Measurements from ENCODE around the gene KCNK18. TPM values are rescaled to one million over a fixed set of nuclear protein-coding genes. Genes with fewer than 3 reads are reported as not detected.

KCNK18 gene
- total and polyA plus RNA-seq, 2 of the 8 experiments (the other 6 are each of a cell fraction or from before 2014, with no cell fraction given), result not detected

GRCh38 chr10:117216611-117217195 is 19.4 kb downstream of the KCNK18 start (continued):
- TF ChIP-seq RBBP5 (IDR thresholded peaks at IDR 0.05; ENCODE audit: borderline replicate concordance, low read depth, low read length) (no peak), NRF1 (IDR thresholded peaks at IDR 0.05; ENCODE audit: low read depth, low read length) (no peak), CTCF (IDR thresholded peaks at IDR 0.05; ENCODE audit: control extremely low read depth in 1 of 3, insufficient read depth in 1 of 3, low read depth in 1 of 3, low read length in 3 of 3) (peak; percentile 99 to 100 (median 99)), KDM4A (IDR thresholded peaks at IDR 0.05; ENCODE audit: low read depth, low read length, severe bottlenecking) (peak; percentile 96), CBX8 (IDR thresholded peaks at IDR 0.05; ENCODE audit: borderline replicate concordance, low read depth, low read length) (no peak), SP1 (IDR thresholded peaks at IDR 0.05; ENCODE audit: low read depth, low read length) (no peak), SUZ12 (IDR thresholded peaks at IDR 0.05; ENCODE audit: low read length) (no peak), CHD1 (IDR thresholded peaks at IDR 0.05; ENCODE audit: low read depth, low read length) (no peak), POU5F1 (IDR thresholded peaks at IDR 0.05; ENCODE audit: low read depth, low read length) (no peak), SP2 (IDR thresholded peaks at IDR 0.05; ENCODE audit: low read length) (no peak), E2F6 (IDR thresholded peaks at IDR 0.05) (peak; percentile 63), JUND (IDR thresholded peaks at IDR 0.05; ENCODE audit: low read length) (no peak), GTF2F1 (IDR thresholded peaks at IDR 0.05; ENCODE audit: borderline replicate concordance, low read depth, low read length) (no peak), HDAC2 (IDR thresholded peaks at IDR 0.05; ENCODE audit: borderline replicate concordance in 1 of 2, low read depth in 2 of 2, low read length in 2 of 2) (no peak), CREB1 (IDR thresholded peaks at IDR 0.05) (0 out of 2 replicates have a peak, but pooled peaks have one; percentile 47), ATF3 (IDR thresholded peaks at IDR 0.05; ENCODE audit: insufficient read depth, low read depth, low read length) (peak; percentile 66; the same call in 1 of the 2 replicates), CEBPB (IDR thresholded peaks at IDR 0.05; ENCODE audit: low read depth, low read length) (no peak), SIX5 (IDR thresholded peaks at IDR 0.05; ENCODE audit: low read depth, low read length) (no peak), FOSL1 (IDR thresholded peaks at IDR 0.05; ENCODE audit: insufficient read depth, low read depth, low read length) (no peak), NANOG (IDR thresholded peaks at IDR 0.05; ENCODE audit: insufficient read depth, low read depth, low read length, poor library complexity, severe bottlenecking) (no peak)

All from H1 (cell line).